Stomach (tissue), 9 donors: ENCODE measurements around the gene MFAP5. TPM values are rescaled to one million over a fixed set of nuclear protein-coding genes. Genes with fewer than 3 reads are reported as not detected.

Source experiments
- DNase-seq, 2 donors: peaks; one replicate each; pipeline versions ENCODE4 v3.0.0 to v3.0.0-alpha.2; 2013 to 2019
- H3K27ac ChIP-seq, 5 donors: fragments of 200-600 bp in 4 of 5; sonication (generic) in 4 of 5; one replicate each; pipeline ENCODE4 v1.5.1; 2013 to 2019; ENCODE audit warnings: mild to moderate bottlenecking in 1 of 5, moderate library complexity in 1 of 5
- H3K27me3 ChIP-seq, 3 donors: fragments of 200-600 bp; sonication (generic); one replicate each; pipeline ENCODE4 v1.5.1; 2017 to 2019; ENCODE audit warnings: mixed run types in 1 of 3
- H3K36me3 ChIP-seq, 4 donors: fragments of 200-600 bp; sonication (generic); 1 replicate in 3 of 4; 2 replicates in 1 of 4; pipeline ENCODE4 v1.5.1; 2016 to 2019
- H3K4me1 ChIP-seq, 4 donors: fragments of 200-600 bp; sonication (generic); one replicate each; pipeline ENCODE4 v1.5.1; 2016 to 2019
- H3K4me3 ChIP-seq, 4 donors: fragments of 200-600 bp; sonication (generic) in 3 of 4; one replicate each; pipeline ENCODE4 v1.5.1; 2016 to 2019; ENCODE audit warnings: mild to moderate bottlenecking in 1 of 4
- H3K9me3 ChIP-seq, 4 donors: fragments of 200-600 bp; sonication (generic); one replicate each; pipeline ENCODE4 v1.5.1; 2016 to 2019
- EP300 ChIP-seq: sonication (generic); formaldehyde crosslinking; IDR thresholded peaks from one replicate; pipeline ENCODE4 v1.6.1; 2017; ENCODE audit warnings: antibody characterized with exemption
- POLR2A ChIP-seq, 4 donors: fragments of 450-650 bp; IDR thresholded peaks; one replicate each; pipeline ENCODE4 v1.6.1; 2016; ENCODE audit warnings: antibody characterized with exemption in 4 of 4, control low read depth in 2 of 4, mild to moderate bottlenecking in 1 of 4, moderate library complexity in 1 of 4
- POLR2AphosphoS5 ChIP-seq, 3 donors: sonication (generic); formaldehyde crosslinking; IDR thresholded peaks; one replicate each; pipeline ENCODE4 v1.6.1; 2016; ENCODE audit warnings: antibody characterized with exemption in 3 of 3
- WGBS, 5 donors: extraction: QIAGEN DNeasy Blood & Tissue Kit in 3 of 5; methylation state at CpG; one replicate each; pipeline versions ENCODE4 v1.1.5 to v1.1.7; 2013 to 2018; 5-methylcytosine and 5-hydroxymethylcytosine counted together
- intact Hi-C: fragments of 100-400 bp; cut with DNase I; formaldehyde crosslinking; loops from one replicate; pipeline ENCODE4 v1.15.1; 2023; ENCODE audit warnings: low total_unique reads
- polyA plus RNA-seq, 3 donors: library from polyadenylated mRNA; stranded (reverse); fragments of 200-250 nt; gene quantifications; one replicate each; pipeline ENCODE4 v1.2.3, GENCODE V29; 2013
- total RNA-seq, 5 donors: library from RNA; depleted of rRNA; stranded (reverse); fragments of >200 nt; gene quantifications; one replicate each; pipeline versions ENCODE4 v1.1.0 to v1.2.3, GENCODE V29; 2014 to 2016
- TF ChIP-seq, protein P1 (sequence below), 7 experiments: fragments of 450-650 bp in 4 of 7; fragments of 200-600 bp in 3 of 7; sonication (generic) in 3 of 7; IDR thresholded peaks; one replicate each; pipeline ENCODE4 v1.5.1; 2016 to 2019; ENCODE audit warnings: antibody characterized with exemption in 7 of 7, control low read depth in 2 of 7, mild to moderate bottlenecking in 1 of 7
- donor health status: healthy with polysubstance abuse.
- donor health status: Bipolar disorder and iron deficiency.
- donor health status: healthy.

MFAP5 gene
- total and polyA plus RNA-seq, 8 donors, result 10.6 to 282 (median 27.3) TPM

DNA sequence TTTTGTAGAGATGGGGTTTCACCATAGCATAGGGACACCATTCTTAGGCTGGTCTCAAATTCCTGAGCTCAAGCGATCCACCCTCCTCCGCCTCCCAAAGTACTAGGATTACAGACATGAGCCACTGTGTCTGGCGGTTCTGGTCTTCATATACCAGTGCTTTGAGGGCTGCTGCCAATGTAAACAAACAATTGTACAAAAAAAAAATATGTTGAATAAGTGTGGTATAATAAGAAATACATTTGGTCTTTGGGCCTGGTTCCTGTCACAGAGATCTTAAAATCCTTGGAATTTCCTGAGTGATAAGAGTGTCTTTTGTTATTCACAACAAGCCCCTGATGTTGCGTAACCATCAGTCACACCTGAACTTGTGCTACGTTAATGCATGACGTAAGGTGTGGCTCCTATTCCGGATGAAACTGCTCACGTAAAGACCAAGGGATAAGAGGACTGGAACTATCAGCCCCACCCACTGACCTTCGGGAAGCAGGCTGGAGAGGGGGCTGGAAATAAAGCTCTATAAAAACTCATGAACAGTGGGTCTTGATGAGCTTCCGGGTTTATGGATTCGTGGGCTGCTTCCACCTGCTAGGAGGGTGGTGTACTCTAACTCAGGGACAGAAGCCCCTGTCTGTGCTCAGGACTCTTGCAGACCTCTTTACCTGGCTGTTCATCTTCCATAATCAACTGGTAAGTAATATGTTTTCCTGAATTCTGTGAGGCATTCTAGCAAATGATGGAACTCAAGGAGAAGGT is 18.7 kb upstream of the MFAP5 start:
- Histone ChIP-seq H3K36me3 (no peaks in the 10 kb centered on the region), H3K27me3 (no peaks in the 10 kb centered on the region), H3K9me3 (no peaks in the 10 kb centered on the region), H3K27ac (peak overlapping the region in 3 of 5 donors; percentile 15 to 35 (median 27)), H3K4me1 (peaks cover 0 to 14% (median 6%) of the 10 kb centered on the region in 4 donors), H3K4me3 (peak overlapping the region in 2 of 4 donors; percentile 3 to 4)
- DNase-seq, result peak in 1 of 2 donors; percentile 75
- TF ChIP-seq POLR2A (IDR thresholded peaks at IDR 0.05) (no peak), EP300 (no peak), POLR2AphosphoS5 (IDR thresholded peaks at IDR 0.05) (no peak)
- TF ChIP-seq, protein P1, sequence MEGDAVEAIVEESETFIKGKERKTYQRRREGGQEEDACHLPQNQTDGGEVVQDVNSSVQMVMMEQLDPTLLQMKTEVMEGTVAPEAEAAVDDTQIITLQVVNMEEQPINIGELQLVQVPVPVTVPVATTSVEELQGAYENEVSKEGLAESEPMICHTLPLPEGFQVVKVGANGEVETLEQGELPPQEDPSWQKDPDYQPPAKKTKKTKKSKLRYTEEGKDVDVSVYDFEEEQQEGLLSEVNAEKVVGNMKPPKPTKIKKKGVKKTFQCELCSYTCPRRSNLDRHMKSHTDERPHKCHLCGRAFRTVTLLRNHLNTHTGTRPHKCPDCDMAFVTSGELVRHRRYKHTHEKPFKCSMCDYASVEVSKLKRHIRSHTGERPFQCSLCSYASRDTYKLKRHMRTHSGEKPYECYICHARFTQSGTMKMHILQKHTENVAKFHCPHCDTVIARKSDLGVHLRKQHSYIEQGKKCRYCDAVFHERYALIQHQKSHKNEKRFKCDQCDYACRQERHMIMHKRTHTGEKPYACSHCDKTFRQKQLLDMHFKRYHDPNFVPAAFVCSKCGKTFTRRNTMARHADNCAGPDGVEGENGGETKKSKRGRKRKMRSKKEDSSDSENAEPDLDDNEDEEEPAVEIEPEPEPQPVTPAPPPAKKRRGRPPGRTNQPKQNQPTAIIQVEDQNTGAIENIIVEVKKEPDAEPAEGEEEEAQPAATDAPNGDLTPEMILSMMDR (IDR thresholded peaks at IDR 0.05), result no peak
- intact Hi-C loops, result loop anchor here (5.0 kb wide), 1 partner anchor 141 kb away; the partner anchor contains the start of gene A2ML1
- WGBS, 5 donors, result 23 to 39% (median 31%) methylated on average over 11 of the region's 11 CpGs

DNA sequence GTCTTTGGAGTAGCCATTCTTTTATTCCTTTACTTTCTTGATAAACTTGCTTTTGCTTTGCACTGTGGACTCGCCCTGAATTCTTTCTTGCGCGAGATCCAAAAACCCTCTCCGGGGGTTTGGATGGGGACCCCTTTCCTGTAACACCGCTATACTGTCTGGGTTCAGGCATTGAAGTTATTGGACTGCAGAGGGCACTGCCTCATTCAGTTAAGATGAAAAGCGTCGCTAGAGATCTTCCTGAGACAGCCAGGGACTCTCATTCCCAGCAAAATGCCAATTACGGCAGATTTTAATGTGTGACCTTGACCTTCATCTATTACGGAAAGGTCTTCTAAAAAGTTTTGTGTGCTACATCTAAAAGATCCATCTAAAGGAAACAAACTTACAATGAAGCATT is 17.9 kb upstream of the MFAP5 start:
- TF ChIP-seq, protein P1 (IDR thresholded peaks at IDR 0.05), result no peak
- TF ChIP-seq POLR2AphosphoS5 (IDR thresholded peaks at IDR 0.05), result no peak
- TF ChIP-seq POLR2A (IDR thresholded peaks at IDR 0.05), result no peak
- TF ChIP-seq EP300, result no peak
- H3K36me3 ChIP-seq, result no peaks in the 10 kb centered on the region
- intact Hi-C loops, result loop anchor here (5.0 kb wide), 1 partner anchor 142 kb away; the partner anchor contains the start of gene A2ML1
- peaks cover 0 to 14% (median 6%) of the 10 kb centered on the region in 4 donors for H3K4me1 ChIP-seq
- H3K9me3 ChIP-seq, result no peaks in the 10 kb centered on the region
- no peak overlapping the region for H3K27ac ChIP-seq
- no peaks in the 10 kb centered on the region for H3K27me3 ChIP-seq
- 77 to 86% (median 80%) methylated on average over 8 to 9 of the region's 9 CpGs for WGBS, 5 donors
- H3K4me3 ChIP-seq, result no peak overlapping the region
- DNase-seq, result no peak

DNA sequence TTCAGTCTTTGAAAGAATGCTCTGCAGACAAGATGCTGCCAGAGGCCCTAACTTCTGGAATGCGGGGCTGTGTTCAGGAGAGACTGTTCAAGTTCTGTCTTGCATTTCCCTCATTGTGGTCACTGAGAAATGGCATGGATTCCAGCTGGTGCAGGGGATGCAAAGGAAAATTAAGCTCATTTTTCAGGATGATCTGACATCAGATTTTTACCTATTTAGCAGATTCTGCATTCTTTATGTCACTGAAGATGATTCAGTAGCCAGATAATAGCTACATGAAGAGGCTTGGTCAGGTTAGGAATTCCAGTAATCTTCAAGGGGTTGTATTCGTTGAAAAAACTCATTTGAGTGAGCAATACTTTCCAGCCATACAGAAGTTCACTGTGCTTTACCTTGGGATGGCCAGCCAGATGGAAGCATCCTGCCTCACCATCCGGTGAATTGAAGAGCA is 16.1 kb upstream of the MFAP5 start:
- Histone ChIP-seq H3K36me3 (no peaks in the 10 kb centered on the region), H3K4me1 (peaks cover 0 to 14% (median 6%) of the 10 kb centered on the region in 4 donors), H3K27ac (no peak overlapping the region), H3K27me3 (no peaks in the 10 kb centered on the region), H3K4me3 (no peak overlapping the region), H3K9me3 (no peaks in the 10 kb centered on the region)
- intact Hi-C loops, result loop anchor here (10.0 kb wide), 1 partner anchor 216 kb away; no protein-coding TSS in a partner anchor
- TF ChIP-seq POLR2AphosphoS5 (IDR thresholded peaks at IDR 0.05) (no peak), EP300 (no peak)
- no peak for DNase-seq
- 72 to 90% (median 85%) methylated on average over 3 of the region's 3 CpGs for WGBS, 5 donors

DNA sequence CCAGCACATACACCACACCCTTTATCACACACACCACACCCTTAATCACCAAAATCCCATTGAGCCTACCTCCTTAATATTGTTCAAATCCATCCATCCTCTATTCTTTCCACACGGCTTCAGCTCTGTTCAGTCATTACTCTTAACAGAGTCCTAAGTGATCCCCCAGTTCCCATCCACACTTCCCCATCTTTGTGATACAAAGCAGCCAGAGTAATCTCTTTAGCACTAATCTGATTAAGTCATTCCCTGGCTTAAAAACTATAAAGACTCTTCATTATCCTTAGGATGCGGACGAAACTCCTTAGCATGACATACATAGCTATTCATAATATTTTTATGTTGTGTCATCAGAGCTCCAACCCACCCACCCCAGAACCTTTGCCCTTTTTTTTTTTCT is 14.7 kb upstream of the MFAP5 start:
- H3K27ac ChIP-seq, result no peak overlapping the region
- no peak for TF ChIP-seq POLR2A (IDR thresholded peaks at IDR 0.05)
- WGBS, 5 donors, result 87 to 94% (median 92%) methylated on average over 3 of the region's 3 CpGs
- DNase-seq, result no peak
- no peak overlapping the region for H3K4me3 ChIP-seq
- no peaks in the 10 kb centered on the region for H3K36me3 ChIP-seq
- H3K4me1 ChIP-seq, result peaks cover 0 to 13% (median 6%) of the 10 kb centered on the region in 4 donors
- intact Hi-C loops, result loop anchor here (10.0 kb wide), 1 partner anchor 217 kb away; no protein-coding TSS in a partner anchor
- H3K27me3 ChIP-seq, result no peaks in the 10 kb centered on the region
- no peaks in the 10 kb centered on the region for H3K9me3 ChIP-seq

DNA sequence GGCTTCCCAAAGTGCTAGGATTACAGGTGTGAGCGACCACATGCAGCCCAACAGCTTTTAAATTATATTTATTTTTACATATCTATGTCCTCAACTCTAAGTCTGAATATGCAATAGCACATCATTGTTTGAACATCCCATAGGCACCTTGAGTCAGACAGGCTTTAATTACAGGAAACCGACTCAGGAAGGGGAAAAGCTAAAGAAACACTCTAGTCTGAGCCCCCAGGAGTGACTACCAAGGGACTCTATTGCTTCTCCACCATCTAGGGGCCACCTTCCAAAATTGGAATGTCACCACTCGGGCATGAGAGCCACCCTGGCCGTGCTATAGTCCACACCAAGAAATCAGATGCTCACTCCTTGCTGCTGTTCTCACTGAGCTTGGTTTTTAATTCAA is 14.0 kb upstream of the MFAP5 start:
- intact Hi-C loops, result loop anchor here (10.0 kb wide), 1 partner anchor 218 kb away; no protein-coding TSS in a partner anchor

More for the DNA sequence above, 14.0 kb upstream of the MFAP5 start:
- TF ChIP-seq EP300, result no peak
- no peak for TF ChIP-seq POLR2A (IDR thresholded peaks at IDR 0.05)
- no peak for TF ChIP-seq POLR2AphosphoS5 (IDR thresholded peaks at IDR 0.05)
- H3K9me3 ChIP-seq, result no peaks in the 10 kb centered on the region
- H3K36me3 ChIP-seq, result no peaks in the 10 kb centered on the region
- no peak overlapping the region for H3K4me3 ChIP-seq
- DNase-seq, result no peak
- no peaks in the 10 kb centered on the region for H3K27me3 ChIP-seq
- 80 to 84% (median 83%) methylated on average over 4 of the region's 4 CpGs for WGBS, 5 donors
- H3K4me1 ChIP-seq, result peaks cover 0 to 8% (median 3%) of the 10 kb centered on the region in 4 donors
- no peak overlapping the region for H3K27ac ChIP-seq
